GM21515 (cell line): Measurements from ENCODE around the gene CATSPERE.
"Not testable (repeated sequence)": the region's sequence is repeated elsewhere in the genome, so short reads cannot be mapped to it uniquely, and the experiment has no call there.

Experiments used
- ATAC-seq: cut with Tn5 transposase; IDR thresholded peaks from one replicate; pipeline ENCODE4 v1.9.1; 2021; ENCODE audit not compliant: unreplicated experiment

Gene CATSPERE

DNA sequence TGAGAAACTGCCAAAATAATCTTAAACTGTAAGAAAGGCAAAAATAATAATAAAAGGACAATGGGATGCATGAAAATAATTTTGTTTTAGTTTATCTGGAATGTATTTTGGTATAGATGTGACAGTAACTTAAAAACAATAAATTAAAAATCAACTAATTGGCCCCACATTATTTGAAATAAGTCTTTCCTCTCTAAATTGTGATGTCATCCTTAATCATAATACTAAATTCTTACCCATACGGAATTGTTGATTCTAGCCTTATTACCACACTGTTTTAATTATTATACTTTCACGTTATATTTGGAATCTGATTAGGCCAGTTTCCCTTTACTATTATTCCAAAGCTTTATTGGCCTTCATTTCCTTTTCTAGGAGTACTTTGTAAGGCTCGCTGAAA lies 199.5 kb downstream of the CATSPERE start:
- ATAC-seq = no peak

DNA sequence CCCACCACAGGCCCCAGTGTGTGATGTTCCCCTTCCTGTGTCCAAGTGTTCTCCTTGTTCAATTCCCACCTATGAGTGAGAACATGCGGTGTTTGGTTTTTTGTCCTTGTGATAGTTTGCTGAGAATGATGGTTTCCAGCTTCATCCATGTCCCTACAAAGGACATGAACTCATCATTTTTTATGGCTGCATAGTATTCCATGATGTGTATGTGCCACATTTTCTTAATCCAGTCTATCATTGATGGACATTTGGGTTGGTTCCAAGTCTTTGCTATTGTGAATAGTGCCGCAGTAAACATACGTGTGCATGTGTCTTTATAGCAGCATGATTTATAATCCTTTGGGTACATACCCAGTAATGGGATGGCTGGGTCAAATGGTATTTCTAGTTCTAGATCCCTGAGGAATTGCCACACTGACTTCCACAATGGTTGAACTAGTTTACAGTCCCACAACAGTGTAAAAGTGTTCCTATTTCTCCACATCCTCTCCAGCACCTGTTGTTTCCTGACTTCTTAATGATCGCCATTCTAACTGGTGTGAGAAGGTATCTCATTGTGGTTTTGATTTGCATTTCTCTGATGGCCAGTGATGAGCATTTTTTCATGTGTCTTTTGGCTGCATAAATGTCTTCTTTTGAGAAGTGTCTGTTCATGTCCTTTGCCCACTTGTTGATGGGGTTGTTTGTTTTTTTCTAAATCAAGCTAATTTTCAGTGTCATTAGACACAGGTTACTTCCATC lies 200.7 kb downstream of the CATSPERE start:
- ATAC-seq = not testable (repeated sequence)

DNA sequence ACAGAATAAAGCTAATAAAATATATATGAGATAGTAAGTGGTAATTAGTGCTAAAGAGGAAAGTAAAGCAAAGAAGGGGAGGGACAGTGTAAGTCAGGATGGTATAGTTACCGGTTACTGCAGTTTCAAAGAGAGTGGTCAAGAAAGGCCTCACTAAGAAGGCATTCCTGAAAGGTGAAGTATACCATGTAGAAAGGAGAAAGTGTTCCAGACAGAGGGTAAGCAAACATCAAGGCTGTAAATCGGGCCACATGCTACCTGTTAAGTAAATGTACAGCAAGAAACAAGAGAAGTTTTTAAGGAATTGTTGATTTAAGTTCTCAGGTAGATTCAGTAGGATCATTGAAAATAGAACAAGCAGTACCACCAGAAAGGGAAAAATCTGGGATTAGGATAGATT lies 201.5 kb downstream of the CATSPERE start:
- no peak for ATAC-seq

DNA sequence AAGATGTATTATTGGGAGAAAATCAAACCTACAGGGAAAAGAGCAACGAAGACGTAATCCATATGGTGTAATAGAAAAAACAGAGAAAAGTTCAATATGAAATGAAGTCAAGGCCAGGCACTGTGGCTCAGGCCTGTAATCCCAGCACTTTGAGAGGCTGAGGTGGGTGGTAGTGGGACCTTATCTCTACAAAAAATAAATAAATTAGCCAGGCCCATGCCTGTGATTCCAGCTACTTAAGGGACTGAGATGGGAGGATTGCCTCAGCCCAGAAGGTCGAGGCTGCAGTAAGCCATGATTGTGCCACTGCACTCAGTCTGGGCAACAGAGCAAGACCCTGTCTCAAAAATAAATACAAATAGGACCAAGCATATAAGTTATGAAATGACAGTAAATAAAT lies 203.3 kb downstream of the CATSPERE start:
- ATAC-seq = no peak

DNA sequence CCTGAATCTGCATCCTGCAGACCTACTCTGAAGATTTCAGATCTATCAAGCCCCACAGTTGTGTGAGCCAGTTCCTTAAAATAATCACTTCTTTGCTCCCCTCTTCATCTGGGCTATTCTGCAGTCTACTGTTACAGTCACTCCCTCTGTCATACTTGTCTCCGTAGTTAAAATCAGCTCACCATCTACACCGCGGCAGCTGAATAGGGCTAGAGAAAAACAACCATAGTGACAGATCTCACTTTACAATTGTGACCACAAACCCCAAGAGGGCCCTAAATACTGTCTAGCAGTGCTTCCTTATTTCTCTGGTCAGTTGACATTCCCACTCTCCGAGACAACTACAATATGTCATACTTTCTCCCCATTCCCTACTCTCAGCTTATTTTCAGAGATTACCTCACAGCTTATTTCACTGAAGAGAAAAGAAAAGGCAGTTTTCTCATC lies 204.7 kb downstream of the CATSPERE start:
- peak; percentile 86 for ATAC-seq

DNA sequence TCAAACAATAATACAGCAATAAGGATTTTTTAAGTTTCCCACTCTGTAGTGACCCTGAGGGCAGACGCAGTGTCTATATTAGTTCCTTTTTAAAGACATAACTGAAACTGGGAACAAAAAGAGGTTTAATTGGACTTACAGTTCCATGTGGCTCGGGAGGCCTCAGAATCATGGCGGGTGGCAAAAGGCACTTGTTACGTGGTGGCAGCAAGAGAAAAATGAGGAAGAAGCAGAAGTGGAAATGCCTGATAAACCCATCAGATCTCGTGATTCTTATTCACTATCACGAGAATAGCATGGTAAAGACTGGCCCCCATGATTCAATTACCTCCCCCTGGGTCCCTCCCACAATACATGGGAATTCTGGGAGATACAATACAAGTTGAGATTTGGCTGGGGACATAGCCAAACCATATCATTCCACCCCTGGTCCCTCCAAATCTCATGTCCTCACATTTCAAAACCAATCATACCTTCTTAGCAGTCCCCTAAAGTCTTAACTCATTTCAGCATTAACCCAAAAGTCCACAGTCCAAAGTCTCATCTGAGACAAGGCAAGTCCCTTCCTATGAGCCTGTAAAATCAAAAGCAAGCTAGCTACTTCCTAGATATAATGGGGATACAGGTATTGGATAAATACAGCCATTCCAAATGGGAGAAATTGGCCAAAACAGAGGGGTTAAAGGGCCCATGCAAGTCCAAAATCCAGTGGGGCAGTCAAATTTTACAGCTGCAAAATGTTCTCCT lies 205.8 kb downstream of the CATSPERE start:
- ATAC-seq = not testable (repeated sequence)

DNA sequence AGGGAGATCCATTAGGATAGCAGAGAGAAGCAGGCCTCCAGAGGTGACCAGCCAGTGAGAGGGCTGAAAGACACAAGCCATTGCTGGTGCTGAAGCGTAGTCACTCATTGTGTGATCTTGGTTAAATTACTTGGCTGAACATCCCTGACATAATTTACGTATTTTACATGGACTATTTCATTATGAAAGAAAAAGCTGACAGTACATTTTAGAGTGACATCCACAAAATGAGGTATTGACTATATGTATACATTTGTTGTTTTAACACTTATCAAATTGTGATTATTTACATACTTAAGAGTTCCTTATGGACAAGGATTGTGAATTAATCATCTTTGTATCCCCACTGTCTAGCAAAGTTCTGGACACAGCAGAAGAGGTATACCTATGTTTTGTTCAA lies 206.7 kb downstream of the CATSPERE start:
- no peak for ATAC-seq

DNA sequence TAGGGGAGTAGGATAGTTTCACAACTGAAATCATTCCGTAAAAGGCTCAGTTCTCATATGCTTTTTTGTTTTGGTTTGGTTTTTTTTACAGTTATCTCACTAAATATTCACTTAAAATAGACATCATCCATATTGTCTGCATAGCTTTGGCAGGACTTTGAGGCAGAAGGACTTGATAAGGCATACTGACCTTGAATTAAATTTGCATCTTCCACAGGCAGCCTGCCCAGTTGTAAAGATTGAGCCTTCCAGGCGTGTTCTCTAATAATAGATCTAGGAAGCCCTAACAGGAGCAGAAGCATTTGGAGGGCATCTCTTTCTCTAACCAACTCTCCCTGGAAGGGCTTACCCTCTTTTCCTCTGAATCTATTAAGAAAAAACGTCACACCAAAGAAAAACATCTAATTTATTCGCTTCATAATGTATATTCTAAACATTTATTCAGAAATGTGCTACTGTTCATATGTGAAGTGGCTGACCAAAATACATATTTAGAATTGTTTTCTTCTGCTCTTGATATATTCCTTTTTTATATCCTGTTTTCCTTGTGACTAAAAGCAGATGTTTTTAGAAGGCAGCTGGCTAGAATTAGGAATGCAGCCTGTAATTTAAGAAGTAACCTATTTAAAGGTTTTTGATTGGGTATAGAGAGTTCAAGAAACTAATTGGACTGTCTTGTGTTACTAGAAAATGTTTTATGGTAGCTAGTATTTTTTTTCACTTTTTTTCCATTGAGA lies 212.0 kb downstream of the CATSPERE start:
- ATAC-seq = no peak

DNA sequence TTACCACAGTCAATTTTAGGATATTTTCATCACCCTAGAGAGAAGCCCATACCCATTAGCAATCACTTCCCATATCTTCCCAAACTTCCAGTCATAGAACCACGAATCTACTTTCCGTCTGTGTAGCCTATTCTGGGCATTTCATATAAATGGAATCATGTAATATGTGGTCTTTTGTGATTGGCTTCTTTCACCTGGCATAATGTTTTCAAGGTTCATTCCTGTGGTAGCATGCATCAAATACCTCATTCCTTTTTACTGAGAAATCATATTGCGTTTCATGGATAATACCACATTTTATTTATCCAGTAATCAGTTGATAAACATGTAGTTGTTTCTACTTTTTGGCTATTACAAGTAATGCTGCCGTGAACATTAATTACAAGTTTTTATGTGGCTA lies 213.4 kb downstream of the CATSPERE start:
- ATAC-seq = no peak

DNA sequence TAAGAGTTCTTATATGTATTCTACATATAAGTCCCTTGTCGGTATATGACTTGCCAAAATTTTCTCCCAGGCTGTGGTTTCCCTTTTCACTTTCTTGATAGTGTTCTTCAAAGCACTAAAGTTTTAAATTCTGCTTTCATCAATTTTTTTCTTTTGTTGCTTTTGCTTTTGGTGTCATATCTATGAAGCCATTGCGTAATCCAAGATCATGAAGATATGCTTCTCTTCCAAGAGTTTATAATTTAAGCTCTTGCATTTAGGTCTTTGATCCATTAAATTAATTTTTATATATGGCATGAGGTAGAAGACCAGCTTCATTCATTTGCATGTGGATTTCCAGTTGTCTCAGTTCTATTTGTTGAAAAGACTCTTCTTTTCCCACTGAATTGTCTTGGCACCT lies 214.1 kb downstream of the CATSPERE start:
- ATAC-seq = no peak

DNA sequence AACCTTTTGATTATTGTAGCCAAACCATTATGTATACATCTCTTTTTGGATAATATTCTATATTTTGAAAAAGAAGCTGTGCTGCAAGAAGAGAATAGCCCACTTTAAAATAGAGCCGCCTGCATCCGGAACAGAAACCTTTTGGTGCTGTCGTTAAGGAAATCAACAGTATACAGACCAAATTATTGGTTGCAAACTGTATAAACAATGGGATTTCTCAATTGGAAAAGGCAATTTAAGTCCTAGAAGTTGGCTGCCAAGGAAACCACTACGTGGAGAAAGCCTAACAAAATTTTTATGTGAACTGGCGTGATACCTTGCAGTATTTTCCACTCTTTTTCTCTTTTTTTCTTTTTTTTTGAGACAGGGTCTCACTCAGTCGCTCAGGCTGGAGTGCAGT lies 217.6 kb downstream of the CATSPERE start:
- ATAC-seq = no peak

DNA sequence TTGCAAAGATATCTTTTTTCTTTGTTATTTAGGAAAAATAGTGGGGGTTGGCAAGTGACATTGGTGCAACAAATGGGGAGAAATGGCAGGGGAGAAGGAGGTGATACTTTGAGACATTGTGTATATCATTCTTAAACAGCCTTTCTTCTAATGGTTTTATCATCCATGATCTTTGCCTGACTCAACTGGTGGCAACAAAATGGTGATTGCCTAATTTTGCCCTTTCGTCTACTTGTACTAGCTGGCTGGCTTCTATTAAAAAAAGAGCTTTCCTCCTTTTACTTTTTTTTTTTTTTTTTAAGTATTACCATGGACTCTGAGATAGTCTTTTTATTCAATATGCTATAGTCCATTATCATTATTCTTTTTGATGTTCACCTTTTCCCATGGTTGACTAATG lies 219.6 kb downstream of the CATSPERE start:
- no peak for ATAC-seq

DNA sequence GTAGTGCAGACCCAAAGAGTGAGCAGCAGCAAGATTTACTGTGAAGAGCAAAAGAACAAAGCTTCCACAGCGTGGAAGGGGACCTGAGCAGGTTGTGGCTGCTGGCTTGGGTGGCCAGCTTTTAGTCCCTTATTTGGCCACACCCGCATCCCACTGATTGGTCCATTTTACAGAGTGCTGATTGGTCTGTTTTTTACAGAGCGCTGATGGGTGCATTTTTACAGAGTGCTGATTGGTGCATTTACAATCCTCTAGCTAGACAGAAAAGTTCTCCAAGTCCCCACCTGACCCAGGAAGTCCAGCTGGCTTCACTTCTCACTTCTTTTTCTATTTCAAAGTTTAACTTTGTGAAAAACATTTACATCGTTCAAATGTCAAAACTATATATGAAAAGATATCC lies 221.0 kb downstream of the CATSPERE start:
- not testable (repeated sequence) for ATAC-seq
